ENCODE measurements around the gene TDRD3.

The TDRD3 gene

DNA sequence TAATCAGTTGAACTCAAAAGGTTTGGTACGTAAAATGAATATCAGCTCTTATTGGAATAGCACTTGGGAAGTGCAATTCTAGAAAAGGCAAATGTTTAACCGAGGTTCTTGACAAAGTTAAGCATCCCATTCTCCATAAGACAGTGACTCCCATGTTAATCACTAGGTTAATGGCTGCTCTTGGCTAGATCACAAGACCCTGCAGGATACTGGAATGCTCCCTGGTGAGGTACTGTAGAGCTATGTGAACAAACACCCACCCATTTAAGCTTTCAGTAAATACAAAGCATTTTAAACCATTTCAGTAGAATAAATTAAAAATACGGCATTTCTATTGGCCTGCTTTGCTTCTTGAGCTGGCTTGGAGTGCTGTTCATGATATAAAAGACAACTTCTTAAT lies 56.5 kb downstream of the TDRD3 start:
- H3K27ac ChIP-seq = no peak overlapping the region
- DNase-seq (ENCODE audit: low spot score) = no peak
- no peak overlapping the region for H3K4me3 ChIP-seq
- TF ChIP-seq, protein P1, sequence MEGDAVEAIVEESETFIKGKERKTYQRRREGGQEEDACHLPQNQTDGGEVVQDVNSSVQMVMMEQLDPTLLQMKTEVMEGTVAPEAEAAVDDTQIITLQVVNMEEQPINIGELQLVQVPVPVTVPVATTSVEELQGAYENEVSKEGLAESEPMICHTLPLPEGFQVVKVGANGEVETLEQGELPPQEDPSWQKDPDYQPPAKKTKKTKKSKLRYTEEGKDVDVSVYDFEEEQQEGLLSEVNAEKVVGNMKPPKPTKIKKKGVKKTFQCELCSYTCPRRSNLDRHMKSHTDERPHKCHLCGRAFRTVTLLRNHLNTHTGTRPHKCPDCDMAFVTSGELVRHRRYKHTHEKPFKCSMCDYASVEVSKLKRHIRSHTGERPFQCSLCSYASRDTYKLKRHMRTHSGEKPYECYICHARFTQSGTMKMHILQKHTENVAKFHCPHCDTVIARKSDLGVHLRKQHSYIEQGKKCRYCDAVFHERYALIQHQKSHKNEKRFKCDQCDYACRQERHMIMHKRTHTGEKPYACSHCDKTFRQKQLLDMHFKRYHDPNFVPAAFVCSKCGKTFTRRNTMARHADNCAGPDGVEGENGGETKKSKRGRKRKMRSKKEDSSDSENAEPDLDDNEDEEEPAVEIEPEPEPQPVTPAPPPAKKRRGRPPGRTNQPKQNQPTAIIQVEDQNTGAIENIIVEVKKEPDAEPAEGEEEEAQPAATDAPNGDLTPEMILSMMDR (IDR thresholded peaks at IDR 0.05) = no peak

DNA sequence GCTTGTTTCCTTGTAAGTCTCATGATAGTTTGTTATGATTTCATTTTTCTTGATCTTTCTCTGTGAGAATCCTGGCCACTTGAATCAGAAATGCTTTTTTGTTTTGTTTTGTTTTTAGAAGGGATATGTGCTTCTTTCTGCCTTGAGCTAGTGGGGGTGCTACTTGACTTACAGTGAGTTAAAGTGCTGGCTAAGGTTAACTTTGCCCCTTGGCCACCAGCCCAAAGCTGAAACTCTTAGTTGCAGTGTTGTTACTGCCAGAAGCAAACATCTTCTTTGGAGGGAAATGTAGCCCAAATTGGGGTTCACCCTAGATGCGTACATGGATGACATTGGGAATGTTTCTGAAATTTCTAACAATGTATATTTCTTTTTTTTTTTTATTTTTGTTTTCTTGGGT lies 57.4 kb downstream of the TDRD3 start:
- TF ChIP-seq, protein P1 (IDR thresholded peaks at IDR 0.05) = no peak
- no peak overlapping the region for H3K27ac ChIP-seq
- DNase-seq (ENCODE audit: low spot score) = no peak
- no peak overlapping the region for H3K4me3 ChIP-seq

DNA sequence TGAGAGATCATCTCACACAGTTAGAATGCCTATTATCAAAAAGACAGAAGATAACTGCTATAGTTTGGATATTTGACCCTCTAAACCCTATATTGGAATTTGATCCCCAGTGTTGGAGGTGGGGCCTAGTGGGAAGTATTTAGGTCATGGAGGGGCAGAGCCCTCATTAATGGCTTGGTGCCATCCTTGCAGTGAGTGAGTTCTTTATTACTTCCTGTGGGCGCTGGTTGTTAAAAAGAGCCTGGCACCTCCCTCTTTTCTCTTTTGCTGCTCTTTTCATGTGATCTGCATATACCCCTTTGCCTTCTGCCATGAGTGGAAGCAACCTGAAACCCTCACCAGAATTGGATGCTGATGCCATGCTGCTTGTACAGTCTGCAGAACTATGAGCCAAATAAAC lies 66.8 kb downstream of the TDRD3 start:
- no peak overlapping the region for H3K4me3 ChIP-seq
- no peak for DNase-seq (ENCODE audit: low spot score)
- no peak overlapping the region for H3K27ac ChIP-seq
- TF ChIP-seq, protein P1 (IDR thresholded peaks at IDR 0.05) = no peak

DNA sequence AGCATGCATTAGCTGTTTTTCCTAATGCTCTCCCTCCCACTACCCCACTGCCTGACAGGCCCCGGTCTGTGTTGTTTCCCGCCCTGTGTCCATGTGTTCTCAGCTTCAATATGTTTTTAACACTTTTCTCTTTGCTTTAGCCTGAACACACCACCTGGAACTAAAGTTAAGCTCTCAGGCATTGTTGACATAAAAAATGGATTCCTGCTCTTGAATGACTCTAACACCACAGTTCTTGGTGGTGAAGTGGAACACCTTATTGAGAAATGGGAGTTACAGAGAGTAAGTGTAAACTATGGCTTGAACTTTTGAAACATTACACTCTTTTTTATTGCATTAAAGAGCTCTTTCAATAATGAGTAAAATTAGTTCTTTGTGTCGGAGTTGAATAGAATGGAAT lies 70.1 kb downstream of the TDRD3 start:
- no peak for DNase-seq (ENCODE audit: low spot score)
- no peak overlapping the region for H3K27ac ChIP-seq
- TF ChIP-seq, protein P1 (IDR thresholded peaks at IDR 0.05) = no peak
- H3K4me3 ChIP-seq = no peak overlapping the region

DNA sequence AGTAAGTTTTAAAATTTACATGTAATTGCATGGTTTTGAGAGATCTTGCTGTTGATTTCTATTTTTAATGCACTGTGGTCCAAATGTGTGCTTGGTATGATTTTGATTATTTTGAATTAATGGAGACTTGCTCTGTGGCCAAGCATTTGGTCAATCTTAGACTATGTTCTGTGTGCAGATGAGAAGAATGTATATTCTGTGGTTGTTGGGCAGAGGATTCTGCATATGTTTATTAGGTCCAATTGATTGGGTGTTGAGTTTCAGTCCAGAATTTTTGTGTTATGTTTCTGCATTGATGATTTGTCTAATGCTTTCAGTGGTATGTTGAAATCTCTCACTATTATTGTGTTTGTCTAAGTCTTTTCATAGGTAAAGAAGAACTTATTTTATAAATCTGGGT lies 82.3 kb downstream of the TDRD3 start:
- TF ChIP-seq, protein P1 (IDR thresholded peaks at IDR 0.05) = no peak
- H3K4me3 ChIP-seq = no peak overlapping the region
- H3K27ac ChIP-seq = no peak overlapping the region
- no peak for DNase-seq (ENCODE audit: low spot score)

DNA sequence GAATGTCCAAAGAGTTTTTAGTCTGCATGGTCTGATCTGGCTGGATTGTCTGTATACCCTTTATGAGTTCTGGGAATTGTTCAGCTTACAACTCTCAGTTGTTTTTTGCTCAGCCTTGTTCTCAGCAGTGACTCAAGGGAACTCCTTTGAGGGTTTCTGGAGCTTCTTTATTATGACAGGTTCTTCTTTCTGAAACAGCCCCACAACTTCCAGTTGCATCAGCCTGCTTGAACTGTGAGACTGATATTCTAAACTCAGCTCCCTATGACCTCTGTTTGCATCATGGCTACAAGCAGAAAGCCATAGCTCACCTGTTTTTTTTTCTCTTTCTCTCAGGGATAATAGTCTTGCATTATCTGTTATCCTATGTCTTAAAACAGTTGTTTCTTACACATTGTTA lies 85.0 kb downstream of the TDRD3 start:
- Histone ChIP-seq H3K27ac (no peak overlapping the region), H3K4me3 (no peak overlapping the region)
- DNase-seq (ENCODE audit: low spot score) = no peak
- TF ChIP-seq, protein P1 (IDR thresholded peaks at IDR 0.05) = no peak

DNA sequence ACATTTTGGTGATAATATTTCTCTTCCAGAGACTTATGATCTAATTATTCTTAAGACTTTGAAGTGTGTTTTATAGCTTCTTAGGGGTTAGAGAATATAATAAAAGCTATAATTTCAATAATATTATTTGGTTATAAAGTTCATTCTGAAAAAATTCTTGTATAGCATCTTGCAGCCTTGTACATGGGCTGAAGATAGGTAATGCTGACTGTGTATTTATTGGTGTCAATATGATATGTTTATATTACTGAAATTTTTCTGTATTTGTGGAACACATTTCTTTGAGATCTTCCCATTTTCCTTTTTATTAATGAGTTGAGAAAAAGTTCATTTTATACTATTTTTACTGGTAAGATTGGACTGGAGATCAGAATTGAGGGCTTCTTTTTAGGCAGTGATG lies 87.8 kb downstream of the TDRD3 start:
- TF ChIP-seq, protein P1 (IDR thresholded peaks at IDR 0.05) = no peak
- Histone ChIP-seq H3K4me3 (no peak overlapping the region), H3K27ac (no peak overlapping the region)
- no peak for DNase-seq (ENCODE audit: low spot score)

Measured in coronary artery (tissue), 2 donors.